H1 (cell line): ENCODE data around the gene SPOCK1. TPM values are rescaled to one million over a fixed set of nuclear protein-coding genes. Genes with fewer than 3 reads are reported as not detected.

Experiments used
- CBX8 ChIP-seq: fragments of 300-800, 300-1000 bp; sonication (generic); IDR thresholded peaks from 2 replicates; pipeline ENCODE4 v1.7.1; 2016; ENCODE audit warnings: low read depth, low read length, borderline replicate concordance
- CHD7 ChIP-seq: fragments of 300-600 bp; sonication (generic); IDR thresholded peaks from 2 replicates; pipeline ENCODE4 v1.7.1; 2012; ENCODE audit warnings: low read length, moderate library complexity, mild to moderate bottlenecking, inconsistent platforms; ENCODE audit not compliant: insufficient replicate concordance
- SUZ12 ChIP-seq: fragments of 200-600 bp; sonication (generic); IDR thresholded peaks from 2 replicates; pipeline ENCODE4 v1.6.1; 2012; ENCODE audit warnings: mild to moderate bottlenecking, inconsistent platforms, low read length, moderate library complexity, mixed read lengths
- TBP ChIP-seq: IDR thresholded peaks from 2 replicates; pipeline ENCODE4 v1.6.1; 2011; ENCODE audit warnings: low read depth, low read length, improper control_type of control experiment
- polyA plus RNA-seq, 7 experiments: library from polyadenylated mRNA; depleted of rRNA in 3 of 7; stranded (reverse) in 5 of 7; unstranded in 2 of 7; fragments of >200 nt in 5 of 7; fragments of 200-250 nt in 2 of 7; gene quantifications; 1 replicate in 5 of 7; 2 replicates in 1 of 7; 4 replicates in 1 of 7; pipeline versions ENCODE4 v1.2.1 to v1.2.3, GENCODE V29; 2011 to 2013; ENCODE audit warnings: missing spikeins in 2 of 7, mixed read lengths in 2 of 7
- total RNA-seq: library from RNA; stranded (reverse); fragmentation: NEBNext Ultra II Directional; extraction: Animal tissue kit (Norgen Biotek cat#: 25700); gene quantifications from 2 replicates; pipeline ENCODE4 v1.2.1, GENCODE V29; 2021

SPOCK1 gene
- total and polyA plus RNA-seq, 2 of the 8 experiments (the other 6 are each of a cell fraction or from before 2014, with no cell fraction given) = 6.9 to 18.1 TPM

DNA sequence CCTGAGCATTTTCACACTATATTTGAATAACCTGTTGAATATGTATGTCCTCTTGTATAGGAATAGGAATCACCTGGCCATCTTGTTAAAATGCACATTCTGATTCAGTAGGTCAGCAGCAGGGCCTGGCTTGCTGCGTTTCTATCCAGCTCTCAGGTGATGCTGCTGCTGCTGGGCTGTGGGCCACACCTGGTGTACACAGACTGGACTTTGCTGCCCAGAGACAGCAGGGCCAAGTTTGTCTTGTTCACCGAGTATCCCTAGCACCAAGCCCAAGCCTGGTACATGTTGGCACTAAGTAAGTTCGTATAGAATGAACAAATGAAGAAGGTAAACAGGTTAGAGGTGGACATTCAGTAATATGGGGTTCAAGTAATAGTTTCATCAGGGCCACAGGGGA is 151.3 kb downstream of the SPOCK1 start (continued):
- TF ChIP-seq CHD7 (no peak), CBX8 (no peak), SUZ12 (no peak), TBP (no peak)
